SK-N-SH (cell line): Measurements from ENCODE around the gene ARHGEF10L. TPM values are rescaled to one million over a fixed set of nuclear protein-coding genes. Genes with fewer than 3 reads are reported as not detected.

ENCODE experiments used
- CTCF ChIA-PET: fragments of 300-600, 350-600 bp; formaldehyde crosslinking; extraction: SDS; loops from one replicate; lab custom pipeline; 2021; lab: Yijun Ruan, JAX
- POLR2A ChIA-PET: fragments of 350-600 bp; sonication (Branson Sonifier 250); formaldehyde crosslinking; extraction: SDS; loops from one replicate; lab custom pipeline; 2020; ENCODE audit warnings: antibody characterized with exemption, inconsistent platforms; lab: Yijun Ruan, JAX
- DNase-seq: peaks from one replicate; pipeline ENCODE4 v3.0.0; 2012
- H2AFZ ChIP-seq: fragments of 200-600 bp; sonication (generic); 2 replicates; pipeline ENCODE4 v1.8.1; 2016; ENCODE audit warnings: antibody characterized with exemption, mild to moderate bottlenecking, low read depth
- H3F3A ChIP-seq: fragments of 200-600 bp; sonication (generic); replicated peaks from 2 replicates; pipeline ENCODE3; 2016; ENCODE audit warnings: antibody characterized with exemption, mild to moderate bottlenecking; ENCODE audit not compliant: insufficient read depth
- H3K27ac ChIP-seq, 2 experiments: fragments of 200-500 bp in 1 of 2; fragments of 200-600 bp in 1 of 2; sonication (Bioruptor generic) in 1 of 2; sonication (generic), shearing (Covaris generic) in 1 of 2; 2 replicates each; pipeline versions ENCODE4 v1.5.1 to v1.6.1; 2014 to 2016; ENCODE audit warnings: low read depth in 2 of 2, inconsistent platforms in 1 of 2, low read length in 1 of 2, mild to moderate bottlenecking in 1 of 2, mixed read lengths in 1 of 2
- H3K27me3 ChIP-seq: fragments of 200-600 bp; sonication (generic), shearing (Covaris generic); 2 replicates; pipeline ENCODE4 v1.6.1; 2016; ENCODE audit warnings: mixed run types; ENCODE audit not compliant: insufficient read depth
- H3K36me3 ChIP-seq, 2 experiments: fragments of 200-500 bp in 1 of 2; fragments of 200-600 bp in 1 of 2; sonication (Bioruptor generic) in 1 of 2; sonication (generic) in 1 of 2; replicated peaks in 1 of 2; 2 replicates each; pipeline versions ENCODE3 to v1.5.1; 2014 to 2016; ENCODE audit warnings: low read length in 1 of 2, mild to moderate bottlenecking in 1 of 2; ENCODE audit not compliant: insufficient read depth in 2 of 2, control insufficient read depth in 1 of 2
- H3K4me1 ChIP-seq, 2 experiments: fragments of 200-500 bp in 1 of 2; fragments of 200-600 bp in 1 of 2; sonication (Bioruptor generic) in 1 of 2; sonication (generic), shearing (Covaris generic) in 1 of 2; 2 replicates each; pipeline versions ENCODE4 v1.5.1 to v1.6.1; 2014 to 2016; ENCODE audit warnings: low read depth in 1 of 2, low read length in 1 of 2, mixed run types in 1 of 2; ENCODE audit not compliant: insufficient read depth in 2 of 2, control insufficient read depth in 1 of 2
- H3K4me2 ChIP-seq: fragments of 200-600 bp; sonication (generic), shearing (Covaris generic); 2 replicates; pipeline ENCODE4 v1.6.1; 2017; ENCODE audit warnings: mixed run types
- H3K4me3 ChIP-seq, 2 experiments: fragments of 200-500 bp in 1 of 2; fragments of 200-600 bp in 1 of 2; sonication (Bioruptor generic) in 1 of 2; sonication (generic), shearing (Covaris generic) in 1 of 2; 2 replicates each; pipeline versions ENCODE4 v1.5.1 to v1.8.1; 2014 to 2016; ENCODE audit warnings: low read depth in 2 of 2, inconsistent platforms in 1 of 2, low read length in 1 of 2, mild to moderate bottlenecking in 1 of 2, mixed read lengths in 1 of 2, moderate library complexity in 1 of 2
- H3K79me2 ChIP-seq: fragments of 200-600 bp; sonication (generic); 2 replicates; pipeline ENCODE4 v1.8.1; 2017; ENCODE audit warnings: mild to moderate bottlenecking; ENCODE audit not compliant: insufficient read depth
- H3K9ac ChIP-seq: fragments of 200-600 bp; sonication (generic); 2 replicates; pipeline ENCODE4 v1.6.1; 2017; ENCODE audit warnings: mixed run types
- H3K9me2 ChIP-seq: fragments of 200-600 bp; sonication (generic); 2 replicates; pipeline ENCODE4 v1.6.1; 2017; ENCODE audit warnings: mixed run types
- H3K9me3 ChIP-seq: fragments of 200-600 bp; sonication (generic); 2 replicates; pipeline ENCODE4 v1.6.1; 2017; ENCODE audit warnings: mixed run types, mild to moderate bottlenecking, moderate library complexity
- H4K20me1 ChIP-seq: fragments of 200-600 bp; sonication (generic); 2 replicates; pipeline ENCODE4 v1.6.1; 2017; ENCODE audit warnings: mild to moderate bottlenecking, mixed run types; ENCODE audit not compliant: insufficient read depth
- ELF1 ChIP-seq: IDR thresholded peaks from 2 replicates; pipeline ENCODE4 v1.4.0; 2012
- GABPA ChIP-seq: IDR thresholded peaks from 2 replicates; pipeline ENCODE4 v1.4.0; 2012; ENCODE audit warnings: low read depth, mild to moderate bottlenecking
- GATA2 ChIP-seq: sonication (generic); formaldehyde crosslinking; IDR thresholded peaks from 2 replicates; pipeline ENCODE4 v1.5.0; 2020; ENCODE audit warnings: mild to moderate bottlenecking, missing genetic modification reagents
- JUND ChIP-seq: IDR thresholded peaks from 2 replicates; pipeline ENCODE4 v1.4.0; 2012
- NFIC ChIP-seq: IDR thresholded peaks from 2 replicates; pipeline ENCODE4 v1.4.0; 2012; ENCODE audit warnings: borderline replicate concordance
- PBX3 ChIP-seq: IDR thresholded peaks from 2 replicates; pipeline ENCODE4; 2012
- POLR2AphosphoS5 ChIP-seq: IDR thresholded peaks from 2 replicates; pipeline ENCODE4 v1.6.1; 2012; ENCODE audit warnings: low read depth, low read length
- RAD21 ChIP-seq: IDR thresholded peaks from 2 replicates; pipeline ENCODE4 v1.6.1; 2012; ENCODE audit warnings: mild to moderate bottlenecking, low read length
- RCOR1 ChIP-seq: fragments of 150-350 bp; IDR thresholded peaks from 2 replicates; pipeline ENCODE4 v1.6.1; 2017; ENCODE audit warnings: antibody characterized with exemption, low read length
- REST ChIP-seq: IDR thresholded peaks from 2 replicates; pipeline ENCODE4 v1.6.1; 2012; ENCODE audit warnings: mild to moderate bottlenecking, low read depth, low read length, moderate library complexity
- SIN3A ChIP-seq: IDR thresholded peaks from 2 replicates; pipeline ENCODE4 v1.6.1; 2012; ENCODE audit warnings: low read depth, mild to moderate bottlenecking, low read length, moderate library complexity, borderline replicate concordance
- SMC3 ChIP-seq: IDR thresholded peaks from 2 replicates; pipeline ENCODE4 v1.6.1; 2012; ENCODE audit warnings: low read depth, low read length, improper control_type of control experiment
- TCF12 ChIP-seq: IDR thresholded peaks from 2 replicates; pipeline ENCODE4 v1.4.0; 2012
- WGBS: methylation state at CpG from one replicate; pipeline ENCODE4 v1.1.6; 2017; ENCODE audit warnings: low lambda C conversion rate; 5-methylcytosine and 5-hydroxymethylcytosine counted together
- polyA plus RNA-seq, 3 experiments: library from polyadenylated mRNA; depleted of rRNA; stranded (reverse); fragments of >200 nt; gene quantifications; 2 replicates each; pipeline ENCODE4 v1.2.3, GENCODE V29; 2012
- TF ChIP-seq, protein P1 (sequence below): fragments of 200-600 bp; sonication (generic); IDR thresholded peaks from 2 replicates; pipeline ENCODE4 v1.6.1; 2017; ENCODE audit warnings: antibody characterized with exemption, mild to moderate bottlenecking, moderate library complexity
- TF ChIP-seq, protein P2 (sequence below): IDR thresholded peaks from 2 replicates; pipeline ENCODE4 v1.4.0; 2012; ENCODE audit warnings: low read depth, borderline replicate concordance
- TF ChIP-seq, protein P3 (sequence below): IDR thresholded peaks from 2 replicates; pipeline ENCODE4 v1.4.0; 2012; ENCODE audit warnings: low read depth, borderline replicate concordance
- TF ChIP-seq, protein P4 (sequence below): fragments of 150-350 bp; IDR thresholded peaks from 2 replicates; pipeline ENCODE4 v1.6.1; 2017; ENCODE audit warnings: antibody characterized with exemption, low read length, low read depth, borderline replicate concordance

The ARHGEF10L gene
- polyA plus RNA-seq, 1 of the 3 experiments (the other 2 are of a cell fraction) = 12.5 TPM

DNA sequence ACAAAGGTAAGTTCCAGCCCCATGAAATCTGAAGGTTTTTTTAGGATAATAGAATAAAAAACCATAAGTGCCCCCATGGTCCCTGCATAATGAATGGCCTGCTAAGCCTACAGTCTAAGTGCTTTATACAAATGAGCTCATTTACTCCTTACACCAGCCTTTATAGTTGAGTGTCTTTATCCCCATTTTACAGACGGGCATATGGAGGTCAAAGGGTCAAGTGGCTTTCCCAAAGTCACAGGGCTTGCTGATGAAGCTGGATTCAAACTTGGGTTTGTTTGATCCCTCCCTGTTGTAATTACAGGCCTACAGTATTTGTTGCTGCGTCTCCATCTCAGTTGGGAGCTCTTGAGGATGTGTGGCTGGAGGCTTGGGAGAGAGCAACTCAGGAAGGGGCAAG is 28.3 kb upstream of the ARHGEF10L start:
- CTCF ChIA-PET = interaction anchor here (0.7 to 22.2 kb wide), 6 partner anchors 9 to 101 kb away, joined by 3 to 707 read pairs (median 4); no protein-coding TSS in a partner anchor
- POLR2A ChIA-PET = interaction anchor here (1.0 kb wide), 1 partner anchor 9 kb away, joined by 3 read pairs; no protein-coding TSS in a partner anchor
- H3K9ac ChIP-seq = no peak overlapping the region
- H3K4me3 ChIP-seq = no peak overlapping the region
- no peaks in the 10 kb centered on the region for H3K9me3 ChIP-seq
- no peaks in the 10 kb centered on the region for H3K4me1 ChIP-seq
- H3K36me3 ChIP-seq = no peaks in the 10 kb centered on the region
- TF ChIP-seq, protein P1, sequence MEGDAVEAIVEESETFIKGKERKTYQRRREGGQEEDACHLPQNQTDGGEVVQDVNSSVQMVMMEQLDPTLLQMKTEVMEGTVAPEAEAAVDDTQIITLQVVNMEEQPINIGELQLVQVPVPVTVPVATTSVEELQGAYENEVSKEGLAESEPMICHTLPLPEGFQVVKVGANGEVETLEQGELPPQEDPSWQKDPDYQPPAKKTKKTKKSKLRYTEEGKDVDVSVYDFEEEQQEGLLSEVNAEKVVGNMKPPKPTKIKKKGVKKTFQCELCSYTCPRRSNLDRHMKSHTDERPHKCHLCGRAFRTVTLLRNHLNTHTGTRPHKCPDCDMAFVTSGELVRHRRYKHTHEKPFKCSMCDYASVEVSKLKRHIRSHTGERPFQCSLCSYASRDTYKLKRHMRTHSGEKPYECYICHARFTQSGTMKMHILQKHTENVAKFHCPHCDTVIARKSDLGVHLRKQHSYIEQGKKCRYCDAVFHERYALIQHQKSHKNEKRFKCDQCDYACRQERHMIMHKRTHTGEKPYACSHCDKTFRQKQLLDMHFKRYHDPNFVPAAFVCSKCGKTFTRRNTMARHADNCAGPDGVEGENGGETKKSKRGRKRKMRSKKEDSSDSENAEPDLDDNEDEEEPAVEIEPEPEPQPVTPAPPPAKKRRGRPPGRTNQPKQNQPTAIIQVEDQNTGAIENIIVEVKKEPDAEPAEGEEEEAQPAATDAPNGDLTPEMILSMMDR = no peak
- TF ChIP-seq RCOR1 = no peak
- TF ChIP-seq ELF1 = no peak
- TF ChIP-seq REST = no peak
- no peak for TF ChIP-seq SIN3A
- TF ChIP-seq POLR2AphosphoS5 = no peak
- TF ChIP-seq, protein P2, sequence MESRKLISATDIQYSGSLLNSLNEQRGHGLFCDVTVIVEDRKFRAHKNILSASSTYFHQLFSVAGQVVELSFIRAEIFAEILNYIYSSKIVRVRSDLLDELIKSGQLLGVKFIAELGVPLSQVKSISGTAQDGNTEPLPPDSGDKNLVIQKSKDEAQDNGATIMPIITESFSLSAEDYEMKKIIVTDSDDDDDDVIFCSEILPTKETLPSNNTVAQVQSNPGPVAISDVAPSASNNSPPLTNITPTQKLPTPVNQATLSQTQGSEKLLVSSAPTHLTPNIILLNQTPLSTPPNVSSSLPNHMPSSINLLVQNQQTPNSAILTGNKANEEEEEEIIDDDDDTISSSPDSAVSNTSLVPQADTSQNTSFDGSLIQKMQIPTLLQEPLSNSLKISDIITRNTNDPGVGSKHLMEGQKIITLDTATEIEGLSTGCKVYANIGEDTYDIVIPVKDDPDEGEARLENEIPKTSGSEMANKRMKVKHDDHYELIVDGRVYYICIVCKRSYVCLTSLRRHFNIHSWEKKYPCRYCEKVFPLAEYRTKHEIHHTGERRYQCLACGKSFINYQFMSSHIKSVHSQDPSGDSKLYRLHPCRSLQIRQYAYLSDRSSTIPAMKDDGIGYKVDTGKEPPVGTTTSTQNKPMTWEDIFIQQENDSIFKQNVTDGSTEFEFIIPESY = no peak
- no peak for TF ChIP-seq GABPA
- TF ChIP-seq TCF12 = no peak
- TF ChIP-seq NFIC = no peak
- TF ChIP-seq RAD21 = no peak
- TF ChIP-seq, protein P3, sequence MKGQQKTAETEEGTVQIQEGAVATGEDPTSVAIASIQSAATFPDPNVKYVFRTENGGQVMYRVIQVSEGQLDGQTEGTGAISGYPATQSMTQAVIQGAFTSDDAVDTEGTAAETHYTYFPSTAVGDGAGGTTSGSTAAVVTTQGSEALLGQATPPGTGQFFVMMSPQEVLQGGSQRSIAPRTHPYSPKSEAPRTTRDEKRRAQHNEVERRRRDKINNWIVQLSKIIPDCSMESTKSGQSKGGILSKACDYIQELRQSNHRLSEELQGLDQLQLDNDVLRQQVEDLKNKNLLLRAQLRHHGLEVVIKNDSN = no peak
- no peak for TF ChIP-seq SMC3
- no peak for TF ChIP-seq PBX3
- TF ChIP-seq, protein P4, sequence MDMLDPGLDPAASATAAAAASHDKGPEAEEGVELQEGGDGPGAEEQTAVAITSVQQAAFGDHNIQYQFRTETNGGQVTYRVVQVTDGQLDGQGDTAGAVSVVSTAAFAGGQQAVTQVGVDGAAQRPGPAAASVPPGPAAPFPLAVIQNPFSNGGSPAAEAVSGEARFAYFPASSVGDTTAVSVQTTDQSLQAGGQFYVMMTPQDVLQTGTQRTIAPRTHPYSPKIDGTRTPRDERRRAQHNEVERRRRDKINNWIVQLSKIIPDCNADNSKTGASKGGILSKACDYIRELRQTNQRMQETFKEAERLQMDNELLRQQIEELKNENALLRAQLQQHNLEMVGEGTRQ = no peak
- TF ChIP-seq GATA2 (CRISPR knock-in tag) = no peak
- no peak for TF ChIP-seq JUND
- H3K4me2 ChIP-seq = no peak overlapping the region
- H3K27me3 ChIP-seq = no peaks in the 10 kb centered on the region
- no peak for DNase-seq
- H3F3A ChIP-seq = no peaks in the 10 kb centered on the region
- no peaks in the 10 kb centered on the region for H3K9me2 ChIP-seq
- WGBS = 83% methylated on average over 2 of the region's 2 CpGs
- no peak overlapping the region for H3K27ac ChIP-seq
- no peaks in the 10 kb centered on the region for H4K20me1 ChIP-seq
- H3K79me2 ChIP-seq = no peaks in the 10 kb centered on the region
- no peak overlapping the region for H2AFZ ChIP-seq
